ACC112 (cell line): ENCODE measurements around the gene FOS.
"Not testable (repeated sequence)": the region's sequence is repeated elsewhere in the genome, so short reads cannot be mapped to it uniquely, and the experiment has no call there.

Experiments used
- H2AFZ ChIP-seq: fragments of 200-600 bp; sonication (generic); one replicate; pipeline ENCODE4 v1.6.0; 2017; ENCODE audit warnings: antibody characterized with exemption, low read length; ENCODE audit not compliant: unreplicated experiment
- H3K27ac ChIP-seq: fragments of 200-600 bp; sonication (generic); 2 replicates; pipeline ENCODE4 v1.5.1; 2014; ENCODE audit warnings: low read depth, mild to moderate bottlenecking, antibody characterized with exemption, low read length, moderate library complexity
- H3K27me3 ChIP-seq: fragments of 200-600 bp; sonication (generic); 2 replicates; pipeline ENCODE4 v1.6.1; 2014; ENCODE audit warnings: mild to moderate bottlenecking, antibody characterized with exemption, low read length, moderate library complexity, mixed read lengths; ENCODE audit not compliant: insufficient read depth
- H3K36me3 ChIP-seq: fragments of 200-600 bp; sonication (generic); 2 replicates; pipeline ENCODE4 v1.6.1; 2016; ENCODE audit warnings: mild to moderate bottlenecking, antibody characterized with exemption, low read length, moderate library complexity, mixed read lengths; ENCODE audit not compliant: insufficient read depth
- H3K4me1 ChIP-seq: fragments of 200-600 bp; sonication (generic); one replicate; pipeline ENCODE4 v1.6.1; 2016; ENCODE audit warnings: low read length, mixed read lengths; ENCODE audit not compliant: insufficient read depth, unreplicated experiment, control insufficient read depth
- H3K4me3 ChIP-seq: fragments of 200-600 bp; sonication (generic); 2 replicates; pipeline ENCODE4 v1.5.1; 2014; ENCODE audit warnings: mild to moderate bottlenecking, low read depth, low read length
- H3K79me2 ChIP-seq: fragments of 200-600 bp; sonication (generic); one replicate; pipeline ENCODE4 v1.6.0; 2016; ENCODE audit warnings: low read length; ENCODE audit not compliant: control insufficient read depth, unreplicated experiment, insufficient read depth

Gene FOS

GRCh38 chr14:75295491-75296345, 17.1 kb downstream of the FOS start:
- no peaks in the 10 kb centered on the region for H3K36me3 ChIP-seq
- H3K27ac ChIP-seq: peak overlapping the region; percentile 92
- H3K4me1 ChIP-seq: peaks cover 20% of the 10 kb centered on the region
- no peaks in the 10 kb centered on the region for H3K27me3 ChIP-seq
- H2AFZ ChIP-seq: peak overlapping the region; percentile 43
- no peaks in the 10 kb centered on the region for H3K79me2 ChIP-seq
- H3K4me3 ChIP-seq: peak overlapping the region; percentile 81

- no peaks in the 10 kb centered on the region for H3K36me3 ChIP-seq
- no peak overlapping the region for H2AFZ ChIP-seq
- peaks cover 20% of the 10 kb centered on the region for H3K4me1 ChIP-seq
- no peaks in the 10 kb centered on the region for H3K79me2 ChIP-seq
- no peak overlapping the region for H3K4me3 ChIP-seq
- no peak overlapping the region for H3K27ac ChIP-seq
- no peaks in the 10 kb centered on the region for H3K27me3 ChIP-seq
Observed at GRCh38 chr14:75297411-75298040, 18.9 kb downstream of the FOS start.

GRCh38 chr14:75298187-75298965, 19.7 kb downstream of the FOS start:
- Histone ChIP-seq H3K27ac (0 out of 2 replicates have a peak overlapping the region, but pooled peaks have one; percentile 4), H3K4me3 (no peak overlapping the region), H3K4me1 (peaks cover 19% of the 10 kb centered on the region), H3K79me2 (no peaks in the 10 kb centered on the region), H3K36me3 (no peaks in the 10 kb centered on the region), H2AFZ (peak overlapping the region; percentile 47), H3K27me3 (no peaks in the 10 kb centered on the region)

- H3K36me3 ChIP-seq: no peaks in the 10 kb centered on the region
- peaks cover 17% of the 10 kb centered on the region for H3K4me1 ChIP-seq
- peak overlapping the region; percentile 47 for H2AFZ ChIP-seq
- H3K4me3 ChIP-seq: no peak overlapping the region
- H3K27me3 ChIP-seq: no peaks in the 10 kb centered on the region
- no peaks in the 10 kb centered on the region for H3K79me2 ChIP-seq
- peak overlapping the region; percentile 14; the same call in 1 of the 2 replicates for H3K27ac ChIP-seq
Observed at GRCh38 chr14:75299059-75299458, 20.4 kb downstream of the FOS start.

GRCh38 chr14:75299576-75299975, 20.9 kb downstream of the FOS start:
- no peak overlapping the region for H2AFZ ChIP-seq
- peaks cover 17% of the 10 kb centered on the region for H3K4me1 ChIP-seq
- no peak overlapping the region for H3K4me3 ChIP-seq
- no peak overlapping the region for H3K27ac ChIP-seq
- H3K79me2 ChIP-seq: no peaks in the 10 kb centered on the region
- H3K27me3 ChIP-seq: no peaks in the 10 kb centered on the region
- no peaks in the 10 kb centered on the region for H3K36me3 ChIP-seq

GRCh38 chr14:75301666-75302325, 23.2 kb downstream of the FOS start:
- Histone ChIP-seq H2AFZ (no peak overlapping the region), H3K79me2 (no peaks in the 10 kb centered on the region), H3K4me3 (no peak overlapping the region), H3K27me3 (no peaks in the 10 kb centered on the region), H3K36me3 (no peaks in the 10 kb centered on the region), H3K4me1 (peaks cover 11% of the 10 kb centered on the region), H3K27ac (no peak overlapping the region)

- Histone ChIP-seq H3K4me3 (no peak overlapping the region), H3K27ac (no peak overlapping the region), H2AFZ (no peak overlapping the region), H3K36me3 (no peaks in the 10 kb centered on the region), H3K79me2 (no peaks in the 10 kb centered on the region), H3K27me3 (no peaks in the 10 kb centered on the region), H3K4me1 (peaks cover 11% of the 10 kb centered on the region)
Observed at GRCh38 chr14:75303381-75303789, 24.8 kb downstream of the FOS start.

GRCh38 chr14:75306410-75306809, 27.8 kb downstream of the FOS start:
- not testable (repeated sequence) for H3K79me2 ChIP-seq, H3K27me3 ChIP-seq, H3K27ac ChIP-seq, H2AFZ ChIP-seq, H3K36me3 ChIP-seq, H3K4me3 ChIP-seq
- peaks cover 14% of the 10 kb centered on the region for H3K4me1 ChIP-seq

- no peak overlapping the region for H3K27ac ChIP-seq
Observed at GRCh38 chr14:75306927-75307699, 28.5 kb downstream of the FOS start.

More at GRCh38 chr14:75306927-75307699, 28.5 kb downstream of the FOS start:
- Histone ChIP-seq H2AFZ (no peak overlapping the region), H3K4me1 (peaks cover 20% of the 10 kb centered on the region), H3K79me2 (no peaks in the 10 kb centered on the region), H3K27me3 (no peaks in the 10 kb centered on the region), H3K4me3 (no peak overlapping the region), H3K36me3 (no peaks in the 10 kb centered on the region)
